SW 1271 (cell line): ENCODE results near the gene CLCN7.
"Not testable (repeated sequence)": the region's sequence is repeated elsewhere in the genome, so short reads cannot be mapped to it uniquely, and the experiment has no call there.

Experiments
- DNase-seq, 2 experiments: peaks; one replicate each; lab custom pipeline; 2025; lab: John Stamatoyannopoulos, UW

Gene CLCN7

GRCh38 chr16:1445518-1446203, 29.2 kb downstream of the CLCN7 start:
- DNase-seq, result no peak

GRCh38 chr16:1444730-1445517, 29.9 kb downstream of the CLCN7 start:
- DNase-seq, result no peak

GRCh38 chr16:1443980-1444729, 30.7 kb downstream of the CLCN7 start, which contains the start of gene CCDC154:
CCDC154 (minus strand) TSS chr16:1444556; CDS start chr16:1444322, 234 bp downstream.
- DNase-seq, result no peak

- DNase-seq, result no peak
These were observed 31.3 kb downstream of the CLCN7 start for GRCh38 chr16:1443403-1443973.

- no peak for DNase-seq
These were observed 32.1 kb downstream of the CLCN7 start for GRCh38 chr16:1442697-1443096.

GRCh38 chr16:1441391-1441829, 33.4 kb downstream of the CLCN7 start:
- no peak for DNase-seq

- not testable (repeated sequence) for DNase-seq
These were observed 35.1 kb downstream of the CLCN7 start for GRCh38 chr16:1439699-1440074.

- no peak for DNase-seq
These were observed 35.6 kb downstream of the CLCN7 start for GRCh38 chr16:1439058-1439698.

GRCh38 chr16:1438229-1439057, 36.4 kb downstream of the CLCN7 start:
- DNase-seq, result no peak

GRCh38 chr16:1437606-1438005, 37.2 kb downstream of the CLCN7 start:
- DNase-seq, result no peak

GRCh38 chr16:1436731-1437355, 38.0 kb downstream of the CLCN7 start:
- DNase-seq, result no peak

- DNase-seq, result no peak
These were observed 38.7 kb downstream of the CLCN7 start for GRCh38 chr16:1435921-1436697.

GRCh38 chr16:1434644-1435592, 39.9 kb downstream of the CLCN7 start:
- DNase-seq, result no peak

- DNase-seq, result no peak
These were observed 41.1 kb downstream of the CLCN7 start for GRCh38 chr16:1433756-1434155.

GRCh38 chr16:1433263-1433560, 41.6 kb downstream of the CLCN7 start:
- DNase-seq, result no peak

GRCh38 chr16:1432388-1433262, 42.2 kb downstream of the CLCN7 start:
- no peak for DNase-seq

GRCh38 chr16:1431497-1432270, 43.1 kb downstream of the CLCN7 start:
- no peak for DNase-seq
